ENCODE results near the gene RNF180. TPM values are rescaled to one million over a fixed set of nuclear protein-coding genes. Genes with fewer than 3 reads are reported as not detected.

RNF180 gene
- polyA plus RNA-seq, 2 donors = 0.63 to 1.0 TPM

- no peaks in the 10 kb centered on the region for H3K36me3 ChIP-seq (ENCODE audit: control insufficient read depth in 2 of 2, insufficient read depth in 2 of 2, low read length in 1 of 2)
- no peaks in the 10 kb centered on the region for H3K4me1 ChIP-seq (ENCODE audit: control insufficient read depth in 2 of 2, insufficient read depth in 2 of 2, low read length in 1 of 2)
- H3K4me3 ChIP-seq (ENCODE audit: low read depth in 1 of 2, low read length in 2 of 2) = no peak overlapping the region
- peaks cover 7 to 9% of the 10 kb centered on the region in 2 donors for H3K9me3 ChIP-seq (ENCODE audit: control insufficient read depth in 2 of 2, insufficient read depth in 1 of 2, low read depth in 1 of 2, low read length in 1 of 2)
- no peak overlapping the region for H3K27ac ChIP-seq (ENCODE audit: low read depth in 2 of 2, low read length in 1 of 2)
- no peaks in the 10 kb centered on the region for H3K27me3 ChIP-seq (ENCODE audit: control insufficient read depth in 1 of 2, insufficient read depth in 2 of 2, low read length in 2 of 2)
Measured at GRCh38 chr5:64149268-64149667, 16.4 kb upstream of the RNF180 start.

GRCh38 chr5:64149857-64150521 is 15.7 kb upstream of the RNF180 start:
- H3K27ac ChIP-seq (ENCODE audit: low read depth in 2 of 2, low read length in 1 of 2) = no peak overlapping the region
- WGBS, 2 donors = 93 to 96% methylated on average over 29 to 33 of the region's 33 CpGs
- H3K4me3 ChIP-seq (ENCODE audit: low read depth in 1 of 2, low read length in 2 of 2) = no peak overlapping the region
- H3K36me3 ChIP-seq (ENCODE audit: control insufficient read depth in 2 of 2, insufficient read depth in 2 of 2, low read length in 1 of 2) = no peaks in the 10 kb centered on the region
- peaks cover 7 to 9% of the 10 kb centered on the region in 2 donors for H3K9me3 ChIP-seq (ENCODE audit: control insufficient read depth in 2 of 2, insufficient read depth in 1 of 2, low read depth in 1 of 2, low read length in 1 of 2)
- no peaks in the 10 kb centered on the region for H3K4me1 ChIP-seq (ENCODE audit: control insufficient read depth in 2 of 2, insufficient read depth in 2 of 2, low read length in 1 of 2)
- no peaks in the 10 kb centered on the region for H3K27me3 ChIP-seq (ENCODE audit: control insufficient read depth in 1 of 2, insufficient read depth in 2 of 2, low read length in 2 of 2)

- WGBS, 2 donors = 53 to 57% methylated on average over 1 of the region's 1 CpG
- Histone ChIP-seq H3K36me3 (ENCODE audit: control insufficient read depth in 2 of 2, insufficient read depth in 2 of 2, low read length in 1 of 2) (no peaks in the 10 kb centered on the region), H3K9me3 (ENCODE audit: control insufficient read depth in 2 of 2, insufficient read depth in 1 of 2, low read depth in 1 of 2, low read length in 1 of 2) (peaks cover 5 to 9% of the 10 kb centered on the region in 2 donors), H3K4me1 (ENCODE audit: control insufficient read depth in 2 of 2, insufficient read depth in 2 of 2, low read length in 1 of 2) (no peaks in the 10 kb centered on the region), H3K27ac (ENCODE audit: low read depth in 2 of 2, low read length in 1 of 2) (no peak overlapping the region), H3K4me3 (ENCODE audit: low read depth in 1 of 2, low read length in 2 of 2) (no peak overlapping the region), H3K27me3 (ENCODE audit: control insufficient read depth in 1 of 2, insufficient read depth in 2 of 2, low read length in 2 of 2) (no peaks in the 10 kb centered on the region)
Measured at GRCh38 chr5:64156261-64156660, 9.4 kb upstream of the RNF180 start.

- no peaks in the 10 kb centered on the region for H3K4me1 ChIP-seq (ENCODE audit: control insufficient read depth in 2 of 2, insufficient read depth in 2 of 2, low read length in 1 of 2)
- H3K4me3 ChIP-seq (ENCODE audit: low read depth in 1 of 2, low read length in 2 of 2) = no peak overlapping the region
- 88 to 95% methylated on average over 2 of the region's 2 CpGs for WGBS, 2 donors
- H3K27ac ChIP-seq (ENCODE audit: low read depth in 2 of 2, low read length in 1 of 2) = no peak overlapping the region
- H3K27me3 ChIP-seq (ENCODE audit: control insufficient read depth in 1 of 2, insufficient read depth in 2 of 2, low read length in 2 of 2) = no peaks in the 10 kb centered on the region
- H3K36me3 ChIP-seq (ENCODE audit: control insufficient read depth in 2 of 2, insufficient read depth in 2 of 2, low read length in 1 of 2) = no peaks in the 10 kb centered on the region
- H3K9me3 ChIP-seq (ENCODE audit: control insufficient read depth in 2 of 2, insufficient read depth in 1 of 2, low read depth in 1 of 2, low read length in 1 of 2) = peaks cover 0 to 3% of the 10 kb centered on the region in 2 donors
Measured at GRCh38 chr5:64158827-64159226, 6.8 kb upstream of the RNF180 start.

- Histone ChIP-seq H3K4me1 (ENCODE audit: control insufficient read depth in 2 of 2, insufficient read depth in 2 of 2, low read length in 1 of 2) (no peaks in the 10 kb centered on the region), H3K4me3 (ENCODE audit: low read depth in 1 of 2, low read length in 2 of 2) (no peak overlapping the region), H3K9me3 (ENCODE audit: control insufficient read depth in 2 of 2, insufficient read depth in 1 of 2, low read depth in 1 of 2, low read length in 1 of 2) (no peaks in the 10 kb centered on the region), H3K36me3 (ENCODE audit: control insufficient read depth in 2 of 2, insufficient read depth in 2 of 2, low read length in 1 of 2) (no peaks in the 10 kb centered on the region), H3K27ac (ENCODE audit: low read depth in 2 of 2, low read length in 1 of 2) (no peak overlapping the region), H3K27me3 (ENCODE audit: control insufficient read depth in 1 of 2, insufficient read depth in 2 of 2, low read length in 2 of 2) (no peaks in the 10 kb centered on the region)
- WGBS, 2 donors = 92% methylated on average over 6 of the region's 6 CpGs
Measured at GRCh38 chr5:64160201-64160600, 5.4 kb upstream of the RNF180 start.

- H3K4me1 ChIP-seq (ENCODE audit: control insufficient read depth in 2 of 2, insufficient read depth in 2 of 2, low read length in 1 of 2) = no peaks in the 10 kb centered on the region
- no peaks in the 10 kb centered on the region for H3K27me3 ChIP-seq (ENCODE audit: control insufficient read depth in 1 of 2, insufficient read depth in 2 of 2, low read length in 2 of 2)
- no peaks in the 10 kb centered on the region for H3K36me3 ChIP-seq (ENCODE audit: control insufficient read depth in 2 of 2, insufficient read depth in 2 of 2, low read length in 1 of 2)
- 81 to 85% methylated on average over 3 of the region's 3 CpGs for WGBS, 2 donors
- H3K27ac ChIP-seq (ENCODE audit: low read depth in 2 of 2, low read length in 1 of 2) = no peak overlapping the region
- H3K9me3 ChIP-seq (ENCODE audit: control insufficient read depth in 2 of 2, insufficient read depth in 1 of 2, low read depth in 1 of 2, low read length in 1 of 2) = no peaks in the 10 kb centered on the region
- H3K4me3 ChIP-seq (ENCODE audit: low read depth in 1 of 2, low read length in 2 of 2) = no peak overlapping the region
Measured at GRCh38 chr5:64161420-64161819, 4.2 kb upstream of the RNF180 start.

GRCh38 chr5:64163135-64163534 is 2.5 kb upstream of the RNF180 start:
- no peak overlapping the region for H3K27ac ChIP-seq (ENCODE audit: low read depth in 2 of 2, low read length in 1 of 2)
- no peaks in the 10 kb centered on the region for H3K27me3 ChIP-seq (ENCODE audit: control insufficient read depth in 1 of 2, insufficient read depth in 2 of 2, low read length in 2 of 2)
- no peaks in the 10 kb centered on the region for H3K4me1 ChIP-seq (ENCODE audit: control insufficient read depth in 2 of 2, insufficient read depth in 2 of 2, low read length in 1 of 2)
- no peaks in the 10 kb centered on the region for H3K9me3 ChIP-seq (ENCODE audit: control insufficient read depth in 2 of 2, insufficient read depth in 1 of 2, low read depth in 1 of 2, low read length in 1 of 2)
- no peaks in the 10 kb centered on the region for H3K36me3 ChIP-seq (ENCODE audit: control insufficient read depth in 2 of 2, insufficient read depth in 2 of 2, low read length in 1 of 2)
- no peak overlapping the region for H3K4me3 ChIP-seq (ENCODE audit: low read depth in 1 of 2, low read length in 2 of 2)

- Histone ChIP-seq H3K4me3 (ENCODE audit: low read depth in 1 of 2, low read length in 2 of 2) (no peak overlapping the region), H3K27ac (ENCODE audit: low read depth in 2 of 2, low read length in 1 of 2) (no peak overlapping the region), H3K36me3 (ENCODE audit: control insufficient read depth in 2 of 2, insufficient read depth in 2 of 2, low read length in 1 of 2) (no peaks in the 10 kb centered on the region), H3K9me3 (ENCODE audit: control insufficient read depth in 2 of 2, insufficient read depth in 1 of 2, low read depth in 1 of 2, low read length in 1 of 2) (no peaks in the 10 kb centered on the region), H3K4me1 (ENCODE audit: control insufficient read depth in 2 of 2, insufficient read depth in 2 of 2, low read length in 1 of 2) (no peaks in the 10 kb centered on the region), H3K27me3 (ENCODE audit: control insufficient read depth in 1 of 2, insufficient read depth in 2 of 2, low read length in 2 of 2) (no peaks in the 10 kb centered on the region)
- 91 to 92% methylated on average over 4 of the region's 4 CpGs for WGBS, 2 donors
Measured at GRCh38 chr5:64163746-64164145, 1.9 kb upstream of the RNF180 start.

GRCh38 chr5:64164166-64164565 is 1.5 kb upstream of the RNF180 start:
- Histone ChIP-seq H3K4me1 (ENCODE audit: control insufficient read depth in 2 of 2, insufficient read depth in 2 of 2, low read length in 1 of 2) (no peaks in the 10 kb centered on the region), H3K27ac (ENCODE audit: low read depth in 2 of 2, low read length in 1 of 2) (no peak overlapping the region), H3K4me3 (ENCODE audit: low read depth in 1 of 2, low read length in 2 of 2) (no peak overlapping the region), H3K9me3 (ENCODE audit: control insufficient read depth in 2 of 2, insufficient read depth in 1 of 2, low read depth in 1 of 2, low read length in 1 of 2) (no peaks in the 10 kb centered on the region), H3K36me3 (ENCODE audit: control insufficient read depth in 2 of 2, insufficient read depth in 2 of 2, low read length in 1 of 2) (no peaks in the 10 kb centered on the region), H3K27me3 (ENCODE audit: control insufficient read depth in 1 of 2, insufficient read depth in 2 of 2, low read length in 2 of 2) (no peaks in the 10 kb centered on the region)
- 64 to 68% methylated on average over 1 of the region's 1 CpG for WGBS, 2 donors

- no peaks in the 10 kb centered on the region for H3K4me1 ChIP-seq (ENCODE audit: control insufficient read depth in 2 of 2, insufficient read depth in 2 of 2, low read length in 1 of 2)
- WGBS, 2 donors = 30 to 31% methylated on average over 11 of the region's 11 CpGs
- H3K36me3 ChIP-seq (ENCODE audit: control insufficient read depth in 2 of 2, insufficient read depth in 2 of 2, low read length in 1 of 2) = no peaks in the 10 kb centered on the region
- H3K27me3 ChIP-seq (ENCODE audit: control insufficient read depth in 1 of 2, insufficient read depth in 2 of 2, low read length in 2 of 2) = no peaks in the 10 kb centered on the region
- H3K9me3 ChIP-seq (ENCODE audit: control insufficient read depth in 2 of 2, insufficient read depth in 1 of 2, low read depth in 1 of 2, low read length in 1 of 2) = no peaks in the 10 kb centered on the region
- H3K27ac ChIP-seq (ENCODE audit: low read depth in 2 of 2, low read length in 1 of 2) = no peak overlapping the region
- H3K4me3 ChIP-seq (ENCODE audit: low read depth in 1 of 2, low read length in 2 of 2) = peak overlapping the region; percentile 78 to 79
Measured at GRCh38 chr5:64165160-64165499, 513 bp upstream of the RNF180 start.

All from esophagus (tissue), 2 donors.